ENCODE results near the gene IRF1.

The IRF1 gene

GRCh38 chr5:132496631-132497487, 6.3 kb upstream of the IRF1 start:
- Mint-ChIP-seq H3K36me3 (ENCODE audit: low read depth) (peaks cover 7% of the 10 kb centered on the region), H3K27ac (peak overlapping the region; percentile 97), H3K27me3 (ENCODE audit: low read depth) (no peaks in the 10 kb centered on the region), H3K9me3 (no peaks in the 10 kb centered on the region), H3K4me3 (peak overlapping the region; percentile 92), H3K4me1 (ENCODE audit: low read depth) (peaks cover 53% of the 10 kb centered on the region)
- peak; percentile 67 for DNase-seq (ENCODE audit: low spot score)

GRCh38 chr5:132496191-132496630, 5.6 kb upstream of the IRF1 start:
- Mint-ChIP-seq H3K27ac (peak overlapping the region; percentile 97), H3K4me1 (ENCODE audit: low read depth) (peaks cover 58% of the 10 kb centered on the region), H3K36me3 (ENCODE audit: low read depth) (peaks cover 7% of the 10 kb centered on the region), H3K27me3 (ENCODE audit: low read depth) (no peaks in the 10 kb centered on the region), H3K9me3 (no peaks in the 10 kb centered on the region), H3K4me3 (peak overlapping the region; percentile 92)
- DNase-seq (ENCODE audit: low spot score), result peak; percentile 81

GRCh38 chr5:132495667-132496190, 5.2 kb upstream of the IRF1 start:
- Mint-ChIP-seq H3K27ac (peak overlapping the region; percentile 97), H3K36me3 (ENCODE audit: low read depth) (peaks cover 7% of the 10 kb centered on the region), H3K4me1 (ENCODE audit: low read depth) (peaks cover 60% of the 10 kb centered on the region), H3K9me3 (no peaks in the 10 kb centered on the region), H3K27me3 (ENCODE audit: low read depth) (no peaks in the 10 kb centered on the region), H3K4me3 (peak overlapping the region; percentile 92)
- DNase-seq (ENCODE audit: low spot score), result peak; percentile 83

GRCh38 chr5:132493821-132494220, 3.2 kb upstream of the IRF1 start:
- Mint-ChIP-seq H3K9me3 (no peaks in the 10 kb centered on the region), H3K4me1 (ENCODE audit: low read depth) (peaks cover 53% of the 10 kb centered on the region)
- no peak for DNase-seq (ENCODE audit: low spot score)

GRCh38 chr5:132493241-132493640, 2.7 kb upstream of the IRF1 start:
- DNase-seq (ENCODE audit: low spot score), result peak; percentile 4
- Mint-ChIP-seq H3K4me3 (peak overlapping the region; percentile 88), H3K27me3 (ENCODE audit: low read depth) (no peaks in the 10 kb centered on the region)

More at GRCh38 chr5:132493821-132494220, 3.2 kb upstream of the IRF1 start:
- Mint-ChIP-seq H3K27me3 (ENCODE audit: low read depth) (no peaks in the 10 kb centered on the region), H3K36me3 (ENCODE audit: low read depth) (peaks cover 20% of the 10 kb centered on the region), H3K27ac (peak overlapping the region; percentile 97), H3K4me3 (peak overlapping the region; percentile 88)

GRCh38 chr5:132492386-132493125, 2.0 kb upstream of the IRF1 start:
- Mint-ChIP-seq H3K36me3 (ENCODE audit: low read depth) (peaks cover 32% of the 10 kb centered on the region), H3K4me1 (ENCODE audit: low read depth) (peaks cover 54% of the 10 kb centered on the region), H3K27ac (peak overlapping the region; percentile 94), H3K9me3 (no peaks in the 10 kb centered on the region), H3K27me3 (ENCODE audit: low read depth) (no peaks in the 10 kb centered on the region), H3K4me3 (peak overlapping the region; percentile 88)
- peak; percentile 3 for DNase-seq (ENCODE audit: low spot score)

More at GRCh38 chr5:132493241-132493640, 2.7 kb upstream of the IRF1 start:
- peaks cover 26% of the 10 kb centered on the region for H3K36me3 Mint-ChIP-seq (ENCODE audit: low read depth)
- H3K9me3 Mint-ChIP-seq, result no peaks in the 10 kb centered on the region
- peaks cover 50% of the 10 kb centered on the region for H3K4me1 Mint-ChIP-seq (ENCODE audit: low read depth)
- peak overlapping the region; percentile 97 for H3K27ac Mint-ChIP-seq

GRCh38 chr5:132491368-132492364, 1.1 kb upstream of the IRF1 start:
- Mint-ChIP-seq H3K27ac (peak overlapping the region; percentile 94), H3K9me3 (no peaks in the 10 kb centered on the region), H3K4me1 (ENCODE audit: low read depth) (peaks cover 56% of the 10 kb centered on the region), H3K36me3 (ENCODE audit: low read depth) (peaks cover 41% of the 10 kb centered on the region), H3K4me3 (peak overlapping the region; percentile 88), H3K27me3 (ENCODE audit: low read depth) (no peaks in the 10 kb centered on the region)
- peak; percentile 12 for DNase-seq (ENCODE audit: low spot score)

- peaks cover 58% of the 10 kb centered on the region for H3K36me3 Mint-ChIP-seq (ENCODE audit: low read depth)
- peak overlapping the region; percentile 99 for H3K4me3 Mint-ChIP-seq
- H3K27ac Mint-ChIP-seq, result peak overlapping the region; percentile 95
- H3K27me3 Mint-ChIP-seq (ENCODE audit: low read depth), result no peaks in the 10 kb centered on the region
- peaks cover 59% of the 10 kb centered on the region for H3K4me1 Mint-ChIP-seq (ENCODE audit: low read depth)
- H3K9me3 Mint-ChIP-seq, result no peaks in the 10 kb centered on the region
- DNase-seq (ENCODE audit: low spot score), result peak; percentile 55
Observed at GRCh38 chr5:132489871-132490483, 596 bp downstream of the IRF1 start.

GRCh38 chr5:132489051-132489770, 1.4 kb downstream of the IRF1 start:
- Mint-ChIP-seq H3K27ac (peak overlapping the region; percentile 95), H3K36me3 (ENCODE audit: low read depth) (peaks cover 66% of the 10 kb centered on the region), H3K9me3 (no peaks in the 10 kb centered on the region), H3K4me3 (peak overlapping the region; percentile 99), H3K4me1 (ENCODE audit: low read depth) (peaks cover 60% of the 10 kb centered on the region), H3K27me3 (ENCODE audit: low read depth) (no peaks in the 10 kb centered on the region)
- peak; percentile 15 for DNase-seq (ENCODE audit: low spot score)

- no peaks in the 10 kb centered on the region for H3K9me3 Mint-ChIP-seq
- peaks cover 59% of the 10 kb centered on the region for H3K4me1 Mint-ChIP-seq (ENCODE audit: low read depth)
- H3K27me3 Mint-ChIP-seq (ENCODE audit: low read depth), result no peaks in the 10 kb centered on the region
- H3K27ac Mint-ChIP-seq, result peak overlapping the region; percentile 95
- no peak for DNase-seq (ENCODE audit: low spot score)
- peaks cover 68% of the 10 kb centered on the region for H3K36me3 Mint-ChIP-seq (ENCODE audit: low read depth)
- H3K4me3 Mint-ChIP-seq, result peak overlapping the region; percentile 99
Observed at GRCh38 chr5:132488590-132488989, 2.0 kb downstream of the IRF1 start.

GRCh38 chr5:132487841-132488555, 2.6 kb downstream of the IRF1 start:
- DNase-seq (ENCODE audit: low spot score), result peak; percentile 2
- H3K27me3 Mint-ChIP-seq (ENCODE audit: low read depth), result no peaks in the 10 kb centered on the region
- H3K4me3 Mint-ChIP-seq, result peak overlapping the region; percentile 99
- H3K36me3 Mint-ChIP-seq (ENCODE audit: low read depth), result peaks cover 72% of the 10 kb centered on the region
- H3K27ac Mint-ChIP-seq, result peak overlapping the region; percentile 89
- H3K9me3 Mint-ChIP-seq, result no peaks in the 10 kb centered on the region
- peaks cover 53% of the 10 kb centered on the region for H3K4me1 Mint-ChIP-seq (ENCODE audit: low read depth)

GRCh38 chr5:132487095-132487428, 3.5 kb downstream of the IRF1 start:
- DNase-seq (ENCODE audit: low spot score), result no peak
- Mint-ChIP-seq H3K27ac (peak overlapping the region; percentile 89), H3K4me3 (peak overlapping the region; percentile 99), H3K36me3 (ENCODE audit: low read depth) (peaks cover 74% of the 10 kb centered on the region), H3K4me1 (ENCODE audit: low read depth) (peaks cover 49% of the 10 kb centered on the region), H3K9me3 (no peaks in the 10 kb centered on the region), H3K27me3 (ENCODE audit: low read depth) (no peaks in the 10 kb centered on the region)
